Activated CD4-positive, alpha-beta T cell treated with anti-CD3 and anti-CD28 coated beads, Interleukin-2, amount 50 U/mL, for 4 hours (primary cell): ENCODE measurements around the gene HAO1.

Experiments used
- DNase-seq, 2 experiments: peaks; one replicate each; pipeline ENCODE4 v3.0.0-alpha.2; 2020

HAO1 gene

DNA sequence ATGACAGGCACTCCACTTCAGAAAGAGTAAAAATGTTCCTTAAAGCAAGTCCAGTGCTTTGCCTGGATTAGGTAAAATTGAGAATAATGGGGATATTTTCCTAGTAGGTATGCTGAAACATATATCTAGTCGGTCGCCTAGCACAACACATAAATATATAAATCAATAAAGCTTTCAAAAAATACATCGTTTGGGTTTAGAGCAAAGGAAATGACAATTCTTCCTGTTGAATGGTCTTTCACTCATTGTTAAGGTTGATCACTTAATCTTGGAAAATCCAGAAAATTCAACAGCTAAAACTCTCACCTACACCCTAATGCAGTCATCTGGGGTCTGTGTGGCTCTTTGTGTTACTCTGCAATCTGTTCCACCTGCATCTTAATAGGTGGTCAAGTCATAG, 13.9 kb downstream of the HAO1 start:
- no peak for DNase-seq

DNA sequence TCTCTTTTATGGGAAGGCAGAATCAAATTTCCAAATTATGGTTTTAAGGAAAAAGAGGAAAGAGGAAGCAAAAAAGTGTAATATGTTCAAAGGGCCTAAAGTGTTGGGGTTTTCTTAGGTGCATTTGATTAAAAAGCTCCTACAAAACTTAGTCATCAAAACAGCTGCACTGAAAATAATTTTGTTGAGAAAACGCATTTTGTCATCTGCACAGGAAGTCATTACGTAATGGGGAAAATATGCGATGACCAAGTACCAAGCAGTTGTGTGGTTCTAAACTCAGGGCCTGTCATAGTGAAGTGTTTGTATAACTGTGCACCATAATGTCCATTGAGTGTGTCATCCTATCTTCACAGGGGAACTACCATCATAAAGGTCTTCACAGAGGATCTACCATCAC, 15.6 kb downstream of the HAO1 start:
- DNase-seq: no peak

DNA sequence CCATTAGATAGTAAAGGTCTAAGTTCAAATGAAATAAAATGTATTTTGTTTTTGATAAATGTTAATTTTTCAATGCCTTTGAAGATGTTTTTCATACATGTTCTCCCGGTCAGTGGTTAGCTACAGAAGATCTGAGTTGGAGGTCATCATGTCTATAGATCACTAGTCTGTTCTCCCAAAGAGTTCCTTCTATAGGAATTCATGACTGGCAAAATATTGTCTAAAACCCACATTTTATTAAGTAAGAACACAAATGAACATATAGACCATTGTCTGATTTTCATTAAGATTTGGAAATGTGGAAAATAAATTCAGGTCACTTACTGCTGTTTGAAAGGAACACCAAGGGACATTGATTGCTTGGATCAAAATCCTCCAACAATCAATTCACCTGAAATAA, 23.6 kb downstream of the HAO1 start:
- DNase-seq: no peak

DNA sequence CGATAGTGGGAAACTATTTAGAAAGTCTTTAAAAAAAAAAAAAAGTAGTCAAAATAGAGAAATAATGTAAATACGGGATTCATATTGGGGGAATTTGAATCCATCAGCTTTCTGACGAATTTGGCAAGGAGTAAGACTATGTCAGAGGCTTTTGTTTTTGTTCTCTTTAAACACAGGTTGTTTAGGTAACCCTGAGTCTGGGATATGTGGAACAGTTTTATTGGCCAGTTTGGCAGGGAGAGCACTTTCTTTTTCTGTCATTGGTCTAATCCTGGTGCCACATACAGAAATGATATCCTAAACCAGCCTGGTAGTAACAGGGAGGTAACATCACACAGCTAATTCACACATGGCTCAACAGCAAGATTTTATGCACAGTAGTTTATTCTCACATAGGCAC, 27.7 kb downstream of the HAO1 start:
- DNase-seq: no peak

DNA sequence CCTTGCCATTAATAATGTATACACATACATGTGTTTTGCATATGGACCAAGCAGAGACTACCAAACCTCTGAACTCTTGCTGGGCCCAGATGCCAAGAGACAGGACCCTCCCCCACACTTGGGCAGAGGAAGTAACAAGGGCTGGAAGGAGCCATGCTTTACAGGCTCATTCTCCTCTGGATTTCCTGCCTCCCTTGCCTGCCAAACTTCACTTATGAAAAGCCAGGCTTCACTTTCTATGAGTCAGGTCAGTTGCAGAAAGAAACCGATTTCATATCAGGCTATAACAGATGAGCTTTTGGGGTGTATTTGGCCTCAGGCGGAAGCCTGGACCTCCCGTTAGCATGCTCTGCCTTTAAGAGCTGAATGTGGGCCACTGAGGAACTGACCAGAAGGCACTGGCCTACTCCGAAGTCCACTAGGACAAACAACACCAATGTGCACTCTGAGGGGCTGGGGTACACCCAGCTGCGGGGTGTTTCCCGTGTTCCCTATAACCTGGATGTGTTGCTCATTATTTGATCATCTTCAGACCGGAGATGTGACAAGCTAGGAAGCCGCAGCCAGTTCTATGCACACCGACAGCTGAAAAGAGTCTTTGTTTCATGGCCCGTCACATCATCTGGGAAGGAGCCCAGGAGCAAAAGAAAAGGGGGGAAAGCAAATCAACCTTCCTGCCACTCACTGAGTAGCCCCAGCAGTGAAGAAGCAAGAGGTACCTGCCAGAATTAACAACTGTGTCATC, 28.5 kb downstream of the HAO1 start:
- no peak for DNase-seq

DNA sequence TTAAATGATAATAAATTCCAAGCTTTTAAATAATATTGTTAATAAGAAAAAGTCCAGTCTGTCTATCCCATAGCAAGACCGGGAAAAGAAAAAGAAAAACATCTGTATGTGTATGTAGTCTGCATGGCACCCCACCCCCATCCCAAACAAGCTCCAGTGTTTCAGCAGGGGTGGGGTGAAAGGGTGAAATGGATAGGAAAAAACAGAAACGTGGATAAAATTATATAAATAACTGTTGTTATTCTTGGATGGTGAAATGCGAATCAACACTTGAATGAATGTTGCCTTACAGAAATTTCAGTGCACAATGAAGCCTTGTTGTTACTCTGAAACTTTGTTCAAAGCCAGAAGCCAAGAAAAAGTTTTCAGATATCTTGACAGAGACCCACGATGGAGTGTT, 31.4 kb downstream of the HAO1 start:
- no peak for DNase-seq

DNA sequence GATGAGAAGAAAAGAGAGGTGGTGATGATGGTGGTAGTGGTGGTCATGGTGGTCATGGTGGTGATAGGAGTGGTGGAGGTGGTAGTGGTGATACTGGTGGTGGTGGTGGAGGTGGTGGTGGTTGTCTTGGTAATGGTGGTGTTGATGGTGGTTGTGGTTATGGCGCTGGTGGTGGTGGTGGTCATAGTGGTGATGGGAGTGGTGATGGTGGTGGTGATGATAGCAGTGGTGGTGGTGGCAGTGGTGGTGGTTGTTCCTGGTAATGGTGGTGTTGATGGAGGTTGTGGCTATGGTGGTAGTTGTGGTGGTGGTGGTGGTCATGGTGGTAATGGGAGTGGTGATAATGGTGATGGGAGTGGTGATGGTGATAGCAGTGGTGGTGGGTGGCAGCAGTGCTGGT, 36.8 kb downstream of the HAO1 start:
- DNase-seq: no peak

DNA sequence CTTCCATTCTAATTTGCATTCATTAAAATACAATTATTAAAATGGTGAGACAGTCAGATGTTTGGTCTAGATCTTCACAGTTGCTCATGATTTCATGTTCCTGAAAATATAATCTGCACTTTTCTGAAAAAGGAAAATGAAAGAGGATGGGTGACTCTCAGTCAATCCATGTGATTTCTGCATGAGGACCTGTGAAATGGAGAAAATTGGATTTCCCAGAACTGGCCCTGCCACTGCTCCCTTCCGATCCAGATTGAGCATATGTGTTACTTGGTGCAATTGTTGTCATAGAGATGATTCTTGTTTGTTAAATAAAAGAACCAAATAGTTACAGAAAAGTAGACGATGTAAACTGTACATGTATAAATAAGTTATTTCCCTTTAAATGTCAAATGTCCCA, 37.4 kb downstream of the HAO1 start:
- no peak for DNase-seq

DNA sequence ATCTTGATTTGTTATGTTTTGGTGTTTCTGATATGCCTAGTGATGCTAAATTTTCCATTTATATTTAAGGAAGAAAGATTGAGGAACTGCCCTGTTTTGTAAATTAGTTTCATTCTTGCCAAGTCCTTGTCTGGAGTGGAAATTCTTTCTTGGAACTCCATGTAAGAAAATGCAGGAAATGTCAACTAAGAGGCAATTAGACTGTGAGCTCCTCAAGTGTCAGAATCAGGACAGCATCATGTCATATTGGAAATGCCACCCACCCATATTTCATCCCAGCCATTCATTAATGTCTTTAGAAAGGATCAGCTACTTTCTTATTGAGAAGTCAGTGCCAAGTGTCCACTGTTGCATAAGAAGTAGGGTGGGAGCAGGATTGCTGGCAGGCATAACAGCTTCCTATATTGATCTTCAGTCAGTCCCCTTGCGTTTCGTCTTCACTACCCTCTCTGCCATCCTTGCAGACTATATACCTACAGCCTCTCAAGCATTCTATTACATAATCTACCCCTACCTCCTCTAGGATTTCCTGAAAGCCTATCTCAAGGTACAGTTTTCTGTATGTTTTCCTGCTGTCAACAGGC, 42.4 kb downstream of the HAO1 start:
- no peak for DNase-seq

DNA sequence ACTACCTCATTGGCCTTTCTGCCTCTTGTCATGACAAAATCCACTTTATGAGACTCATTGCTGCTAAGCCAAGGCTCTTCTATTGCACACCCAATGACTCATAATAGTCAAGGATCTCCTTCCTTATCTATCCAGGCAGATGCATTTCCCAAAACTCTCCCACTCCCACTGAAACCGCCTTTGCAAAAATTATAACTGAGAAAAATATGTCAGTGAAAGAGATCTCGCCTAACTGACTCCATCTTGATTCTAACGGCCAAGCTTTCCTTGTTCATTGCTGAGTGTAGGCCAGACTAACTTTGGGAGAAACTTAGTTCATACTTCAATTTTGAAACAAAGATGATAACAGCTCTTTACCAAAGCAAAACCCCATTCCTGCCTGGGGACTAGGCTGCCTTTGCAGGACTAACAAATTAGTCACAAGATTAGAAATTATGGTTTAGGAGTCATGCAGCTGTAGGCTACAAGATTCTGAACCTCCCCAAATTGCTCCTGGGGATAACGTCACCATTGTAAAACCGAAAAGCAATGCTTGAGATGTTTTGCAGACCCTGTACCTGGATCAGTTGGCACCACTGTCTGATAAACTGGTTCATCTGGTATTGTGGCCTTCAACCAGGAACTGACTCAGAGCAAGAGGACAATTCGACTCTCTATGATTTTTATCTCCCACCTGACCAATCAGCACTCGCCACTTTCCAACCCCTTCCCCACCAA, 47.1 kb downstream of the HAO1 start:
- DNase-seq: no peak

DNA sequence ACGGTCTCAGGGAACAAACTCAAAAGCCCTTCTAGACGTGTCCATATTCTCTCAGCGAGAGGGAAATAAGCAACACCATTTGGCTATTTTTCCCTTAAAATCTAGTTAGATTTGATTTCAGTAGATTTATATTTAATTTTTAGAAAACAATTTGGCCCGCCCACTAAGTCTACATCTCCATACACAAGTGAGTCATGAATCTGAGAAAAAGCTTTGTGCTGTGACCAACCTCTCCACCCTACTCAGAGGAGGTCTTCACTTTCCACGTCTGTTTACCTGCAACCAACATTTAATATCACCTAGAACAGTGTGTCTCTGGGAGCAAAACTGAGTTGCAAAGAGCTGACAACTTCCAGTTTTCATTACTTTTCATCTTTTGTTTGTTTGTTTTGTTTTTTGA, 48.6 kb downstream of the HAO1 start:
- DNase-seq: no peak

DNA sequence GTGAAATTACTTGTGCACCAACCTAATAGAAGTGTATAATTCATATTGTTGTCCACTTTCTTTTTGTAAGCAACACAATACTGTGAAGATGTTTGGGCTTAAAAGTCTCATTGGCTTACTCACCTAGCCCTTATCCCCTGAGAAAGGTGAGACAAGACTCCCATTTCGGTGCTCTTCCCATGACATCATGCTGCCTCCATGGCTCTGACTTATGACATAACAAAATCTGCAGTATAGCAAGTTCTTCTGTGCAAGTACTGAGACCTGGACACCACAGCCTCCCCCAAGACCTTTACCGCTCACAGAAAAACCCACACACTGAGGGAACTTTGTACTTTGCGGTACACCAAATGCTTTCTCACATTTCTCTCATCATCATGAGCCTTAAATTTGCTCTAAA, 50.5 kb downstream of the HAO1 start:
- DNase-seq: no peak

DNA sequence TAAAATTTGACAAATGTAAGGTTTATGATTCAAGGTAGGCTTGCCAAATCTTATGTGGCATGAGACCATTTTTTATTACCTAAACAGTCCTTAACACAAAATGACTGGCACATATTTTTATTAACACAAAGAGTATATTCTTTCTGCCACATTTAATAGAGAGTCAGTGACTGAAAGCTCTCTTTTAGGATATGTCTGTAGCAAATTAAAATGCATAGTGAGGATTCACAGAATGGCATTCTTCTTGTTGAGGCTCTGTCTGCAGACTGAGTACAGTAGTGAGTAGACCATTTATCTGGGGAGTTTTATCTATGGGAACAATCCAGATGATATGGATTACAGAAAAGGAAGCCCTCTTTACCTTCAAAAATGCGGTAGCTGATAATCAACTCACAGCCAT, 56.5 kb downstream of the HAO1 start:
- no peak for DNase-seq

DNA sequence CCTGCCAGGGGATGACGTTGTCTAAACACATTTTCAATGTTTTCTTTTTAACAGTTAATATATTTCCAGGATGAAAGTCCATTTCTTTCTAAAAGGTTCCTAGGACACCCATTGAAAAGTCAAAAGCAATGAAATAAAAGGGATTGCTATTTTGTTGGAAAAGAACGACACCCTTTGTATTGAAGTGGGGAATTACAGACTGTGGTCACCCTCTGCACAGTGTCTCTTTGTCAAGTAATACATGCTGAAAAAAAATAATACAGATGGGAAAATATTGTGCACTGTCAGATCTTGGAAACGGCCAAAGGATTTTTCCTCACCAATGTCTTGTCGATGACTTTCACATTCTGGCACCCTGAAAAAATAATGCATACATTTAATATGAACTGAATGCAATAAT, 56.9 kb downstream of the HAO1 start:
- DNase-seq: no peak

DNA sequence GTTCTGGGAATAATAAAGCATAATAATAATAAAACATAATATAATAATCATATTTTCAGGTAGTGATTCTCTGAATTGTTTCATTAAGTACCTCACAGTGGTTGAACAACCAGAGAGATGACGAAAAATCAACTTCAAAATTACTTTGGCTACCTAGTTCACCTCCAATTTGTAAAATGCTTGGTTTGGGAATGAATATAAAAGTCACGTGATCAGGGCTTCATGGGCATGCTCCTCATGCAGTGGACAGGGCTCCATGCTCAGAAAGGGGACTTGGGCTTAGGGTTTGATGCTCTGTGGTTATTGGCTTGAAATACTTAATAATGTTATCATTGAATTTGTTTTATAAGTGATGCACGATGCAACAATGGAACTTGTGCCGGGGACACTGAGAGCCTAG, 58.2 kb downstream of the HAO1 start:
- no peak for DNase-seq

DNA sequence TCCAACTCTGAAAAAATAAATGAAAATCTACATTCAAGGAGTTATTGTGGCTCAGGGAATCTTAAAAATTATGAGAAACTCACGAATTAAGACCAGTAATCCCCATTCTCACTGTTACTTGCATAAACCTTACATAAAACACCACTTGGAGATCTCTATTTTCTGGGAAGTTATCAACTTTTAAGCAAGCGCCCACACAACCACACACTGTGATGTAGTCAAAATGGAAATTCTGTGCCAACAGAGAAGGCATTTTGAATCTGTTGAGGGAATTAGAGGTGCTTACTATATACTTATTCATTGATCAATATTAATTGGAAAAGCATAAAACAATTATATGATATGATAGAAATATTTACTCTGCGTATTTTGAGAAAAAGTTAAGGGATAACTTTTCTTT, 58.7 kb downstream of the HAO1 start:
- DNase-seq: no peak

DNA sequence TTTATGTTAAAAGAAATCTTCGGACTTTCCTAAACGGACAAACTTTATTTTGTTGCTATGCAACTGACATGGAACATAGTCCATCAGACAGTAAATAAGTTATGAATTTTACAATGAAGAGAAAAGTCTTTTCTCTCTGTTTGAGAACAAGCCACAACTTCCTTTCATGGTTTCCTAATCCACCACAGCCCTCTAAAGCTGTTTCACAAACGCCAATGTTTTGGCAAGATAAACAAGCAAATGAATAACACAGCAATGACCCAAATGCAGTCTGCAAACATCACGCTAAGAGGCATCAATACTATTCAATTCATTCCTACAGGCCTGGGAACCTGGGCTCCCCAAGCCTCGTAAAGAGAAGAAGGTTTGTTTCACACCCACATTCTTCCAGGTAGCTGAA, 60.4 kb downstream of the HAO1 start:
- DNase-seq: no peak

DNA sequence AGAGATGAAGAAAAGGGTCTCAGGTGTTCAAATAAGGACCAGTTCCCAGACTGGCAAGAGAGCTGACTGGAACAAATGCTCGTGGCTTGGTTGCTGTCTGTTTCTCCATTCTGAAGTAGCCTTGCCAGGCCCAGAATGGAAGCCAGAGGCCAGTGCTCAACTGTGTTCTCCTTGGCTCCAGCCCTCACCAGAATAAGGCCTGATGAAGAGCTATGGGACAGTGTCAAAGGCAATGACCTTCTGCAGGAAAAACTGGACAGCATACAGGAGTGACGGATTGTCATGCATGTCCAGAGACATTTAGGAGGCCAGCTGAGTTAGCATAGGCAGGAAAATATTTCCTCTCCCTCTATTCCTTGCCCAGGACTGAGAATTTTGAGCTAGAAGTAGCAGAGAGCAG, 72.2 kb downstream of the HAO1 start:
- no peak for DNase-seq

DNA sequence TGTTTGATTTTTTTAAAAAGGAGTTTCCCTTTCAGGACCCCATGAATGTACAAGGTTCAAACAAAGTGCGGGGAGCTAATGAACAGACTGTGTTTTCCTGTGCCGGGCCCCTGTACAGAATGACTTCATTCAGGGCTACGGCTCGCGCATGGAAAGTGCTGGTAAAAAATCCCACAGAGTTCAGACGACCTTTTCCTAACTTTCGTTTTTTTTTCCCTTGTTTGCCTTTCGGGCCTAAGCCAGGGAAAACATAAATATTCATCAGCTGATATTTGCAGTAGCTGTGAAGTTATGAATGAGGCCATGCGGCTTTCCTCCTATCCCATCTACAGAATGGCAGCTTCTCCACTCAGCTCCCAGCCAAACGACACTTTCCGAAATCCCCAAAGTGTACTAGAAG, 74.0 kb downstream of the HAO1 start:
- DNase-seq: no peak

DNA sequence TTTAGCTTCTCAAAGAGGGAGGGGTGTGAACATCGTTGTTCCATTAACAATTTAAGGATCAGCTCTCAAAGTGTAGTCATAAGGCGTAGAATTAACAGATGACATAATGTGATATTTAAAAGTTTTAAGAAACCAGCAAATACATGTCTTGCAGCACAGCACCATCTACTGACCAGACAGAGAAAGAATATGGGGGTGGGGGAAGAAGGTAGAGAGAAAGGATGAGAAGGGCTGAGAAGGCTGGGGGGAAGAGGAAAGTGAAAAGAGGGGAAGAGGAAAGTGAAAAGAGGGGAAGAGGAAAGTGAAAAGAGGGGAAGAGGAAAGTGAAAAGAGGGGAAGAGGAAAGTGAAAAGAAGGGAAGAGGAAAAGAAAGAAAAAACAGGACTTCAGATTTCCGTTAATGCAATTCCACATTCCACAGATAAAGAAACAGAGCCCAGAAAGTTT, 80.9 kb downstream of the HAO1 start:
- DNase-seq: no peak

DNA sequence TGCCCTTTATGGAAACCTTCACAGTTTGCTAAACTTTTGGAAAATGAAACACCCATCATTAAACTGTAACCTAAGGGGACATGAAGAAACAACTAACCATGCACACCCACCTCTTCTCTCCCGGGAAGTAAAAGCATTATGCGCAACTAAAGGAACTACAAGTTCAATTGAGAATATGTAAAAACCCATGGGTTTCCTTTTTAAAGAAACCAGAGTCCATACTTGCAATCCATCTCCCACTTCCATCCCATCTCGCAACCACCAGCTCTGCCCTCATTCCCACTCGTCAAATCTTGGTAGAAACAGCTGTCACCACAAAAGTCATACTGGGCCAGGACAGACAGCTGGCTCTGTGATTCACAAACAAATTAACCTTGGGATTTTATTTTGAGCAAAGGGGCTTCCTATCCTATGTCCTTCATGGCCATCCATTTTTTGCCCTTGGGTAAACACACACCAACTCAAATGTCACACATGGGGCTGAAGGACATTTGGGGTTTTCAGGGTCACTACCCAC, 81.5 kb downstream of the HAO1 start:
- no peak for DNase-seq

DNA sequence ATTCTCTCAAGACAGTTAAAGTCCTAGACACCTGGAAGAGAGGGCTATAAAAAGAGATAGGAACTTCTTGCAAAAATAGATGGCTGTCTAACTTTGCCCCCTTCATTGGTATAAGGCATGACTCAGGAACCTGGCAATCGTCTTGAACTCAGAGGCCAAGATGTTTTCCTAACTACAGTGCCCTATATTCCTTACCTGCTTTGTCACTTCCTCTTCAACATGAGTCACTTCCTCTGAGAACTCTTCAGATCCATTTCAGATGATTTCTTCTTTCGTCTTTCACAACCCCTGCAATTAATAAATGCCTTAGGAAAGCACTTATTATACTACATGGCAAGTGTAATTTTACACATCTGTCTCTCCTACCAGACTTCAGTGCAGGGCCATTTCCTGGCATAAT, 83.5 kb downstream of the HAO1 start:
- no peak for DNase-seq

DNA sequence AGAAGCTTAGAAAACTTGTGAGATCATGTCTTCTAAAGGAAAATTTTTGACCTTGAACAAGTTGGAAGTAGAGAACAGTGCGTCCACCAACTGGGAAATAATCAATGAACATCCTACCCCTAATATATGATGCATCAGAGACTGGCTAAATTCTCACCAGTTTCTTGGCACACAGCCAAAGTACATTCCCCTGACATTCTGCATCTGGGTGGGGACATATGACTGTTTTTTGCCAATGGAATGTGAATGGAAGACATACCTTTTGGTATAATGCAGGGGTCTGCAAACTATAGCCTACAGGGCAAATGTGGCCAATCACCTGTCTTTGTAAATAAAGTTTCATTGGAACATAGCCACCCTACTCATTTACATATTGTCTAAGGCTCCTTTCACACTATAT, 84.7 kb downstream of the HAO1 start:
- no peak for DNase-seq

DNA sequence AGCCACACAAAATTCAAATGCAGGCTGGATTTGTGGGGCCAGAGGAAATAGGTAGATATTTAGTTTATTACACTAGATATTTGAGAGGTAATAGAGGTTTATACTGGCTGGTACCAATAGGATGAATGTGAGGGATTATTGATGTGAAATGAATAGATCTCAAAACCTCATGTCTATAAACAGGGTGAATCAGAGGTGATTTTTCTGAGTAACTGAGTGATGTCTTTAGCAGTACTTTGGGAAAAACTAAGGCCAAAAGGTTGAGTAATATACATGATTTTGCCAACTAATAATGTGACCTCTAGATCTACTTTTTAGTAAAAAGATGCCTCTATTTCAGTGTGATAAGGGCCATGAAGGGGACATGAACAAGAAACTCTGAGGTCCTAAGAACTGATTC, 86.8 kb downstream of the HAO1 start:
- no peak for DNase-seq
